IPS-15b (cell line): Measurements from ENCODE around the gene SYT15.
"Not testable (repeated sequence)": the region's sequence is repeated elsewhere in the genome, so short reads cannot be mapped to it uniquely, and the experiment has no call there.

ENCODE experiments used
- H3K27me3 ChIP-seq: one replicate; pipeline ENCODE4 v1.6.1; 2013; ENCODE audit warnings: low read length; ENCODE audit not compliant: control insufficient read depth, insufficient read depth
- H3K36me3 ChIP-seq: one replicate; pipeline ENCODE4 v1.6.1; 2013; ENCODE audit warnings: low read length; ENCODE audit not compliant: control insufficient read depth, insufficient read depth
- H3K4me1 ChIP-seq: one replicate; pipeline ENCODE4 v1.6.1; 2013; ENCODE audit warnings: mild to moderate bottlenecking, low read length; ENCODE audit not compliant: control insufficient read depth, insufficient read depth
- H3K4me3 ChIP-seq: one replicate; pipeline ENCODE4 v1.5.1; 2013; ENCODE audit warnings: low read depth, low read length
- H3K9ac ChIP-seq: one replicate; pipeline ENCODE4 v1.6.1; 2013; ENCODE audit warnings: low read depth, mild to moderate bottlenecking, low read length
- H3K9me3 ChIP-seq: one replicate; pipeline ENCODE4 v1.6.1; 2013; ENCODE audit warnings: mild to moderate bottlenecking, low read length; ENCODE audit not compliant: control insufficient read depth, insufficient read depth

Gene SYT15

DNA sequence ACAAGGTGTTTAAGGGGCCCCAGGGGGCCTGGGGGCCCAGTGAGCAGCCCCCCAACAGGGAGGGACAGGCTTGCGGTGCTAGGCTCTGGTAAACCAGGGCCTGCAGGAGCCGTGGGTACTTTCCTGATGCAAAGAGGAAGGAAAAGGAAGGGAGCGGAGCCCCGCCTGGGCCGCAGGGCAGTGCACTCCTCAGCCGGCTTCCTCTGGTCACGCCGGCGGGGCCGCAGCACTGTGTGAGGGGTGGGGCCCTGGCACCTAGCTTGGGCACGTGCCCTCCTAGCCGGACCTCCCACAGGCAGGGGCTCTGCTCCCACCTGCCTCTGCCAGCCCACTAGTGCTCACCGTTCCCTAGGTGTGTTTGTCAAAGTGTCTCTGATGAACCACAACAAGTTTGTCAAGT is 6.3 kb downstream of the SYT15 start:
- H3K4me1 ChIP-seq, H3K27me3 ChIP-seq, H3K9me3 ChIP-seq, H3K36me3 ChIP-seq, H3K9ac ChIP-seq, H3K4me3 ChIP-seq: not testable (repeated sequence)

DNA sequence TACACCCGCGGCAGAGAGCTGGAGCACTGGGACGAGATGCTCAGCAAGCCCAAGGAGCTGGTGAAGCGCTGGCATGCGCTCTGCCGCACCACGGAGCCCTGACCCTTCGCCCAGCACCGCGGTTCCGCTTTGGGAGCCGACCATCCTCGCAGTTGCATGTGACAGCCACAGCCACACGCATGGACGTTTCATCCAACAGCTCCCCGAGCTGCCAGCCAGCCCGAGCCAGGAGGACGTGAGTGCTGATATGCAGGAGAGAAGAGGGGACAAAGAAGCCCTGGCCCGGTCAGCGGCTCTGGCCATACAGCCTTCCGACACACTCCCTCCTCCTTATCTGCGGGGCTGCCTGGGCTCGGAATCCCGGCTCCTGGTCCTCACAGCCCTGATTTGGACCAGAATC is 8.6 kb downstream of the SYT15 start:
- H3K9me3 ChIP-seq, H3K27me3 ChIP-seq, H3K9ac ChIP-seq, H3K36me3 ChIP-seq, H3K4me1 ChIP-seq, H3K4me3 ChIP-seq: not testable (repeated sequence)

DNA sequence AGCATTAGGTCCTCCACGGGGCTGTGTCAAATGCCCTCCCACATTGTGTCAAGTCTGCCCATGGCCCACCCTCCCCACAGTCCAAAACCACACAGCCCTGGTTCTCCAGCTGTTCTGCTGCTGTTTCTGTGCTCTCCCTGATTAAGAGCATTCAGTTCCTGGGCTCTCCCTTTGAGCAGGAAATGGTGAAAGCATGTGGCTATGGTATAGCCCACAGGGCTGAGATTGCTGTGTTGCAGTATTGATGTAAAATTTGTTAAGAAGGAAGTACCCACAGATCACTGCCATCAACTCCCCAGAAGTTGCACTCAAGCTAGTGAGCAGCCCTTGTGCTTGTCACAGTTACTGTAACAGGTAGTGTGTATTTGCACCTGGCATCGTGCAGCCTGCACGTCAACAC is 9.3 kb downstream of the SYT15 start:
- H3K36me3 ChIP-seq, H3K4me1 ChIP-seq, H3K4me3 ChIP-seq, H3K27me3 ChIP-seq, H3K9ac ChIP-seq, H3K9me3 ChIP-seq: not testable (repeated sequence)

DNA sequence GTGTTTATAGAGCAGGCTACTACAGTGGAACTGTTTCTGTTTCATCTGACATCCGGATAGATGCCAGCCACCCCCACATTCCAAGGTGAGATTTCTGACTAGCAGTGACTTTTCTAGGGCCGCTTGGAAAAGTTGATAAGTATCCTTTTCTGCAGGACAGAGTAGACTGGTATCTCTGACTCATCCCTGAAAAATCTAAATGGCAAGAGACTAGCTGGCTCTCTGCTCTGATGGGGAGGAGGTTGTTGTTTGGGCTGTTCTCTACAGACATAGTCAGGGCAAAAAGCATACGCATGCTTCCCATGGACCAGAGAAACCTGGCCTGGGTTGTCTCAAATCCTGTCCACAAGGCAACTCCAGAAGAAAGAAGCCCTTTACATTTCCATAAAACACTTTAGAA is 10.7 kb downstream of the SYT15 start:
- not testable (repeated sequence) for H3K9ac ChIP-seq, H3K27me3 ChIP-seq, H3K4me1 ChIP-seq

DNA sequence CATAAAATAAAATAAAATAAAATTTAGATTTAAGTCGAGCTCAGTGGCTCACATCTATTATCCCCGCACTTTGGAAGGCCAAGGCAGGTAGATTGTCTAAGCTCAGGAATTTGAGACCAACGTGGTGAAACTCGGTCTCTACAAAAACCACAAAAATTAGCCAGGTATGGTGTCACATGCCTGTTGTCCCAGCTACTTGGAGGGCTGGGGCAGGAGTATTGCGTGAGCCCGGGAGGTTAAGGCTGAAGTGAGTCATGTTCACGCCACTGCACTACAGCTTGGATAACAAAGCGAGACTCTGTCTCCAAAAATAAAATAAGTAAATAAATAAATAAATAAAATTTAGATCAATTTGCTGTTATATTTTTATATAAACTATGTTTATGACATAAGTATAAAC is 12.1 kb downstream of the SYT15 start:
- H3K4me1 ChIP-seq, H3K4me3 ChIP-seq, H3K36me3 ChIP-seq, H3K9me3 ChIP-seq, H3K9ac ChIP-seq, H3K27me3 ChIP-seq: not testable (repeated sequence)

More for the DNA sequence above, 10.7 kb downstream of the SYT15 start:
- H3K4me3 ChIP-seq, H3K36me3 ChIP-seq, H3K9me3 ChIP-seq: not testable (repeated sequence)

DNA sequence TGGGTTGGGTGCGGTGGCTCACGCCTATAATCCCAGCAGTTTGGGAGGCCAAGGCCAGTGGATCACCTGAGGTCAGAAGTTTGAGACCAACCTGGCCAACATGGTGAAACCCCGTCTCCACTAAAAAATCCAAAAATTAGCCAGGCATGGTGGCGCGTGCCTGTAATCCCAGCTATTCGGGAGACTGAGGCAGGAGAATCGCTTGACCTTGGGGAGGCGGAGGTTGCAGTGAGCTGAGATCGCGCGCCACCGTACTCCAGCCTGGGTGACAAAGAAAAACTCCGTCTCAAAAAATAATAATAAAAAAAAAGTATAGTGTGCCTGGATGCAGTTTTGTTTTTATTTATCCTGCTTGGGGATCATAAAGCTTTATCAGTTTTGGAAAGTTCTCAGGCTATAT is 14.4 kb downstream of the SYT15 start:
- not testable (repeated sequence) for H3K4me3 ChIP-seq, H3K9ac ChIP-seq, H3K9me3 ChIP-seq, H3K36me3 ChIP-seq, H3K4me1 ChIP-seq, H3K27me3 ChIP-seq

DNA sequence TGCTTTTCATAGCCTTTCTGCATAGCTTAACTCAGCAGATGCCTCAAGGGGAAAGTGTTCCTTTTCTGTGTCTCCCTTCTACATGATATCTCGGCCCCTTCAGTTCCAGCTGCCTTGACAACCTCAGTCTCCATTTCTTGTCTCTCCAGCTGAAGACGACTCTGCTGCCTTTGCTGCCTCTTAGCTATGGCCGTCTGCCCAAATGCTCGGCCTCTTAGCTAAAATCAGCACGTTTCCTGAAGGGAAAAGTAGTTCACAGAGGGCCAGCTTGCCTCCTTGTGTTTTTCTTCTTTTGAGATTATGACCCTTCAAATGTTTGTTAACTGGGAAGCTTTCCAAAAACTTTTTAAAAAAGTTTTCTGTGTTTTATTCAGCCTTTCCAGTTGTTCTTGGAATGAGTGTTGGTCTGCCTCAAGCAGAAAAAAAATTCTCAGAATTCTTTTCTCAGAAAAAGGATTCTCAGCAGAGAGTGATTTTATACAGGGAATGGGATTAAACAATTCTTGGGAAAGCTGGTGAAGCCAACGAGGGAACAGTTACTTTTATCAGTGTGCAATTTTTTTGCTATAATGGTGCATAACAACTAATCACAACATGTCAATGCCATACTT is 15.6 kb downstream of the SYT15 start:
- not testable (repeated sequence) for H3K27me3 ChIP-seq, H3K9ac ChIP-seq

DNA sequence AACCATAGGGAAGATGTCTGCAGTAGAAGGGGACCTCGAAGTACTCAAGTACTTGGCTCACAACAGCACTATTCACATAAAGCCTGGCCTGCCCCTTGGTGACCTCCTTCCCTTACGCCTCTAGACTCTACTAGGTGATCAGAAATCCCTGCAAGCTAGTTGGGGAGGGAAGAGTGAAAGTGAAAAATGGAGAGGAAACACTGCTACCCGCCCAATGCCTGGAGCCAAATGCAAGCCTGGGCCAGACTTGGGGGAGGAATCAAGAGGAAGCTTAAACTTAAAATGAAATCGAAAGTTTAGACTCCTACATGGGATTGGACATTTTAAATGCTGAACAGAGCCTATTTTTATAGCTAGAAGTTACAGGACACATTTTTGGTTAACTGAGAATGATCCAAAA is 17.6 kb downstream of the SYT15 start:
- not testable (repeated sequence) for H3K9me3 ChIP-seq, H3K36me3 ChIP-seq, H3K9ac ChIP-seq, H3K4me1 ChIP-seq, H3K4me3 ChIP-seq, H3K27me3 ChIP-seq

More for the DNA sequence above, 15.6 kb downstream of the SYT15 start:
- H3K36me3 ChIP-seq, H3K4me1 ChIP-seq, H3K4me3 ChIP-seq, H3K9me3 ChIP-seq: not testable (repeated sequence)

DNA sequence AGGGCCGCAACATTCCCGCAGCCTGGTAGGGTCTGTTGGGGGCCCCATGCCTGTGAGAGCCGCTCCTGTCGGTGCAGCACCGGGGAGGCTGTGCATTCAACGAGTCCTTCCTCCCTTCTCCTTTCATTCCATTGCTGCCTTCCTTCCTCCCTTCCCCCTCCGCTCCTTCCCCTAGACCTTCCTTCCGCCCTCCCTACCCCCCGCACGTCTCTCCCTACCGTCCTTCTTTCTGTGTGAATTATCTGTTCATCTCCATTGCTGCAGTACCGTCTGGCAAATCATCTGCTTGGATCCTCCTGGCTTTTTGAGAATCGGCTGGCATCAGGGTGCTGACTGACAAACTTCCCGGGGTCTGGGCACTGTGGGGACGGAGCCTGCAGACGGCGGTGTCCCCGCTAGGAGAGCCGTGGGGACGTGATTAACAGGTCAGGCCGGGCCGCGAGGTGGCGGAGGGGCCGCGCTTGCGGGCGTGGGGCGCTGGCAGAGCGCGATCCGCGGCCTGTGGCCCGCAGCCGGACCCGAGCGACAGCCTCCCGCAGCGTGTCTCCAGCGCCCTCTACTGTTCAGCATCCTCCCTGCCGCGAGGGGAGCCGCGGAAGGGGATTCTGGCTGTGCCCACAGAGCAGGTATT is 18.8 kb downstream of the SYT15 start:
- not testable (repeated sequence) for H3K9me3 ChIP-seq, H3K9ac ChIP-seq, H3K4me1 ChIP-seq, H3K36me3 ChIP-seq, H3K27me3 ChIP-seq
- H3K4me3 ChIP-seq: peak overlapping the region; percentile 41

DNA sequence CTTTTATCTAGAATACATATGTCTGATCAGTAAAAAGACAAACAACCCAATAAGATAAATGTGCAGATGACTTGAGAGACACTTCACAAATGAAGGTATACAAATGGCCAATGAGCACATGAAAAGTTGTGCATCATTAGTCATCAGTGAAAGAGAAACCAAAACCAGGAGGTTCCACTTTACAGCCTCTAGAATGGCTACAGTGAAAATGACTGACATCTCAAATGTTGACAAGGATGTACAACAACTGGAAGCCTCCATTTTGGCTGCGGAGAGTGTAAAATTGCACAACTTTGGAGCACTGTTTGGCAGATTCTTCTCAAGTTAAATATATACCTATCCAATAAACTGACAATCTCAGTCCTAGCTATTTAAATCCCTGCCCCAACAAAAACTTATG is 21.6 kb downstream of the SYT15 start:
- not testable (repeated sequence) for H3K27me3 ChIP-seq, H3K4me1 ChIP-seq, H3K9ac ChIP-seq, H3K4me3 ChIP-seq, H3K9me3 ChIP-seq, H3K36me3 ChIP-seq

DNA sequence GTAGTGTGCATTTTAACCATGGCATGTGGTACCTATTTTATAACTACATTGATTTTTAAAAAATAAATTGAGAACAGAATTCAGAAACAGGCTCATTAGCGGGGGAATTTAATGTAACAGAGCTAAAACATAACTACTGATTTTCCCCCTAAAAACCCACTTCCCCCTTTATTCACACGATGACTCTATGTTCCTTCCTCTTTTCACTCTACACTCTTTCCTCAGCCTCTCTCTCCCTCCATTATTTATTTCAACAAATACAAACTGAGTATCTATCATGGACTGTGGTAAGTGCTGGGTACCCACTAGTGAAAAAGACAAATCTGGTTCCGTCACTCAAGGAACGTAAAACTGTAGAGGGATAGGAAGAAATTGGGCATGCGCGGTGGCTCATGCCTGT is 36.6 kb downstream of the SYT15 start:
- H3K9ac ChIP-seq, H3K4me3 ChIP-seq, H3K9me3 ChIP-seq, H3K4me1 ChIP-seq, H3K36me3 ChIP-seq, H3K27me3 ChIP-seq: not testable (repeated sequence)

DNA sequence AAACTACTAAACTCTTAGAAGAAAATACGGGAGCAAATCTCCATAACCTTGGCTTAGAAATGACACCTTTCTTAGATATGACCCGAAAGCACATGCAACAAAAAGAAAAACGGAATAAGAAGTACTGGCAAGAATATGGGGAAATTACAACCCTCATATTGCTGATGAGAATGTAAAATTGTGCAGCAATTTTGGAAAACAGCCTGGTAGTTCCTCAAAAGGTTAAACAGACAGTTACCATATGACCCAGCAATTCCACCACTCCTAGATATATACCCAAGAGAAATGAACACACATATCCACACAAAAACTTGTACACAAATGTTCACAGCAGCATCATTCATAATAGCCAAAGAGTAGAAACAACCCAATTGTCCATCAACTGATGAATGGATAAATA is 37.3 kb downstream of the SYT15 start:
- H3K27me3 ChIP-seq, H3K36me3 ChIP-seq, H3K9ac ChIP-seq, H3K9me3 ChIP-seq, H3K4me1 ChIP-seq, H3K4me3 ChIP-seq: not testable (repeated sequence)

DNA sequence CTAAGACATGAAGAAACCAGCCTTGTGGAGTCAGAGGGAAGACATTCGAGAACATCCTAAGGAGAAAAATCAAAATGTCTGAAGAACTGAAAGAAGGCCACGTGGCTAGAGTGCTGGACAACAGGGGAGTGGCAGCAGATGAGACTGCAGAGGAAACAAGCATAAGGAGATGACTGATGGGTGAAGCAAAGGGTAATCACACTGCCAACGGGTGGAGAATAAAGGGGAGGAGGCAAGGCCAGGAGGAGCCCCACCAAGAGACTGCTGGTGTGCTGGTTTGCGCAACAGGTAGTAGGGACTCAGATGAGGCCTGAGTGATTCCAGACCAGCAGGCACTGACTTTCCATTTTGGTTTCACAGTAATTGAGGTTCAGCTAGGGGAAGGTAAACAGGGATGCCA is 38.2 kb downstream of the SYT15 start:
- H3K4me1 ChIP-seq, H3K36me3 ChIP-seq, H3K9me3 ChIP-seq, H3K27me3 ChIP-seq, H3K9ac ChIP-seq, H3K4me3 ChIP-seq: not testable (repeated sequence)
